ENCODE measurements around the gene GHRL. TPM values are rescaled to one million over a fixed set of nuclear protein-coding genes. Genes with fewer than 3 reads are reported as not detected.

GHRL gene
- total RNA-seq, 2 experiments from 2014 or later = 0.22 TPM; not detected in 1

GRCh38 chr3:10335871-10336622, 43.3 kb upstream of the GHRL start:
- DNase-seq (no peak), ATAC-seq (no peak)
- H3K27me3 Mint-ChIP-seq = no peaks in the 10 kb centered on the region
- H3K27ac Mint-ChIP-seq = no peak overlapping the region
- no peaks in the 10 kb centered on the region for H3K36me3 Mint-ChIP-seq (ENCODE audit: low read depth)
- CTCF ChIA-PET = no interaction called here
- POLR2A ChIA-PET = no interaction called here
- TF ChIP-seq, protein P1, sequence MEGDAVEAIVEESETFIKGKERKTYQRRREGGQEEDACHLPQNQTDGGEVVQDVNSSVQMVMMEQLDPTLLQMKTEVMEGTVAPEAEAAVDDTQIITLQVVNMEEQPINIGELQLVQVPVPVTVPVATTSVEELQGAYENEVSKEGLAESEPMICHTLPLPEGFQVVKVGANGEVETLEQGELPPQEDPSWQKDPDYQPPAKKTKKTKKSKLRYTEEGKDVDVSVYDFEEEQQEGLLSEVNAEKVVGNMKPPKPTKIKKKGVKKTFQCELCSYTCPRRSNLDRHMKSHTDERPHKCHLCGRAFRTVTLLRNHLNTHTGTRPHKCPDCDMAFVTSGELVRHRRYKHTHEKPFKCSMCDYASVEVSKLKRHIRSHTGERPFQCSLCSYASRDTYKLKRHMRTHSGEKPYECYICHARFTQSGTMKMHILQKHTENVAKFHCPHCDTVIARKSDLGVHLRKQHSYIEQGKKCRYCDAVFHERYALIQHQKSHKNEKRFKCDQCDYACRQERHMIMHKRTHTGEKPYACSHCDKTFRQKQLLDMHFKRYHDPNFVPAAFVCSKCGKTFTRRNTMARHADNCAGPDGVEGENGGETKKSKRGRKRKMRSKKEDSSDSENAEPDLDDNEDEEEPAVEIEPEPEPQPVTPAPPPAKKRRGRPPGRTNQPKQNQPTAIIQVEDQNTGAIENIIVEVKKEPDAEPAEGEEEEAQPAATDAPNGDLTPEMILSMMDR (IDR thresholded peaks at IDR 0.05) = no peak
- no peaks in the 10 kb centered on the region for H3K9me3 Mint-ChIP-seq
- peaks cover 13% of the 10 kb centered on the region for H3K4me1 Mint-ChIP-seq (ENCODE audit: low read depth)
- intact Hi-C loops (cut with micrococcal nuclease) = no loop called here
- H3K4me3 Mint-ChIP-seq = no peak overlapping the region

DNA sequence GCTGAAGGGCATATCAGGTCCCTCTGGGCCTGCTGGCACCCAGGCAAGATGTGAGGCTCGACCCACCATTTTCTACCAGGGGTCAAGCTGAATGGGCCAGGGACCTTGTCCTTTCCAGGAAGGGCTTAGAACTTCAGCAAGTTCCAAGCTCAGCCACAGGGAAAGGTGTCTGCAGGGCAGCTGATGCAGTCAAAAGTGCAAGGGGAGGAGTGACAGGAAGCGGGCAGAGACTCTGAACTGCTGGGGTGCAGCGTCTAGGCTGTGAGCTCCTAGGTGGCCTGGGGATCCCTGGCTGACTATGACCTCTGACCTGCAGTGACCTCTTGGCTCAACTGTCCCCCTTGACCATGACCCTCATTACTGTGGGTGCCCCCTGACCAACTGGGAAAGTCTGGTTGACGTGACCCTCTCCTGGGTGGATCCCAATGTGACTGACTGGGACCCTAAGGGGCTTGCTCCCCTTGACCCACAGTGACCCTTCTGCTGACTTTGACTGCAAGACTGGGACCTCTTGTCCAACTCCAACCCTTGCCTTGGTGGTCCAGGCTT, 42.5 kb upstream of the GHRL start:
- TF ChIP-seq, protein P1 (IDR thresholded peaks at IDR 0.05) = no peak
- H3K27me3 Mint-ChIP-seq = no peaks in the 10 kb centered on the region
- no peaks in the 10 kb centered on the region for H3K36me3 Mint-ChIP-seq (ENCODE audit: low read depth)
- DNase-seq = no peak
- H3K9me3 Mint-ChIP-seq = no peaks in the 10 kb centered on the region
- H3K27ac Mint-ChIP-seq = no peak overlapping the region
- H3K4me1 Mint-ChIP-seq (ENCODE audit: low read depth) = peaks cover 13% of the 10 kb centered on the region
- POLR2A ChIA-PET = no interaction called here
- CTCF ChIA-PET = interaction anchor here (1.6 kb wide), 1 partner anchor 13 kb away, joined by 13 read pairs; no protein-coding TSS in a partner anchor
- no peak overlapping the region for H3K4me3 Mint-ChIP-seq
- intact Hi-C loops (cut with micrococcal nuclease) = no loop called here
- peak; percentile 45 for ATAC-seq

DNA sequence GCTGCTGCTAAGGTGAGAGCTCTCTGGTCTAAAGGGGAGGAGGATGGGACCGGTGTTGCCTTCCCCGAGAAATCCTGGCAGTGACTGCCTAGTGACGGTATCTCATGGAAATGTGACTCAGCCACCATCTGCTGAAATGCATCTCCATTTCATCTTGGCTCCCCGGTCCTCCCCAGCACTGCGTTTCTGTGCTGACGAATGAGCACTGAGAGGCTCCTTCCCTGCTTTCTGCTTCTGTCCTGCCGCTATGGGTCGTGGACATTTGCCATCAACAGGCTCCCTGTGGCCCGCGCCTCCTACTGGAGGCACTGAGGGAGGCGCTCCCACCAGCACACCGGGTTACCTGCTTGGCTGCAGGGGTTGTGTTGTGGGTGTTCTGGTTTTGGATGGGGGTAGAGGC, 41.7 kb upstream of the GHRL start:
- ATAC-seq (no peak), DNase-seq (no peak)
- ChIA-PET CTCF (interaction anchor here (1.0 to 1.6 kb wide), 2 partner anchors 12 to 142 kb away, joined by 3 to 13 read pairs; no protein-coding TSS in a partner anchor), POLR2A (no interaction called here)
- no peak overlapping the region for H3K4me3 Mint-ChIP-seq
- H3K36me3 Mint-ChIP-seq (ENCODE audit: low read depth) = no peaks in the 10 kb centered on the region
- intact Hi-C loops (cut with micrococcal nuclease) = no loop called here
- H3K27me3 Mint-ChIP-seq = peaks cover 4% of the 10 kb centered on the region
- peaks cover 13% of the 10 kb centered on the region for H3K4me1 Mint-ChIP-seq (ENCODE audit: low read depth)
- no peaks in the 10 kb centered on the region for H3K9me3 Mint-ChIP-seq
- TF ChIP-seq, protein P1 (IDR thresholded peaks at IDR 0.05) = no peak
- H3K27ac Mint-ChIP-seq = no peak overlapping the region

DNA sequence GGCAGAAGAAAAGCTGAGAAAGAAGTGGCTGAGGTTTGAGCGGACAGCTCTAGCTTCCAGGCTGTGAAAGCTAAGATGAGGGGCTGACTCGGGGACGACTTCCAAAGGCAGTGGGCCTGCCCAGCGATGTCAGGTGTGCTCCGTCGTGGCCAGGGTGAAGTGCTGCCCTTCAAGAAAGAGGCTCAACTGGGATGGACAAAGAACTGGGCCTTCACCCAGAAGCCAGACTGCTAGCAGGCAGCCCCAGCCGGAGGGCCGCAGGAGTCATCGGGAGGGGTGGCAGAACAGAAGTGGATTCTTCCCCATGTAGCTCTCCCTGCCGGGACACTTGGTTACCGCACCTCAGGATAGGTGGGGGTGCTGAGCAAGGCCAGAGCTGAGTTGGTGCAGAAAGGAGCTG, 41.3 kb upstream of the GHRL start:
- TF ChIP-seq, protein P1 (IDR thresholded peaks at IDR 0.05) = no peak
- ChIA-PET POLR2A (no interaction called here), CTCF (interaction anchor here (1.0 to 1.6 kb wide), 2 partner anchors 12 to 142 kb away, joined by 3 to 13 read pairs; no protein-coding TSS in a partner anchor)
- no peaks in the 10 kb centered on the region for H3K9me3 Mint-ChIP-seq
- intact Hi-C loops (cut with micrococcal nuclease) = no loop called here
- H3K36me3 Mint-ChIP-seq (ENCODE audit: low read depth) = no peaks in the 10 kb centered on the region
- no peak overlapping the region for H3K4me3 Mint-ChIP-seq
- no peak overlapping the region for H3K27ac Mint-ChIP-seq
- peaks cover 13% of the 10 kb centered on the region for H3K4me1 Mint-ChIP-seq (ENCODE audit: low read depth)
- peaks cover 8% of the 10 kb centered on the region for H3K27me3 Mint-ChIP-seq
- ATAC-seq = no peak
- DNase-seq = no peak

DNA sequence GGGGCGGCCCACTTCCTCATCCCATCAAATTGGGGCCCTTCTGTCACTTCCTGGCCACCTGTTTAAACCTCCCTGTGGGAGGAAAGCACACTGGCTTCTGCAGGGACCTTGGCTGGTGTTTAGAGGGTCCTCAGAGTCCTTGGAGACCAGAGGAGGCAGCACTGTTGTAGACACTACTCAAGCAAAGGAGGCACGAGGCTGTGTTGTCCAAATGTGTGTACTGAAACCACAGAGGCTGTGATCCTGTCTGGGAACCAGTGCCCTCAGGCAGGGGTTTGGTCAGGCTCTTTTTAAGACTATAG, 40.6 kb upstream of the GHRL start:
- Mint-ChIP-seq H3K9me3 (no peaks in the 10 kb centered on the region), H3K36me3 (ENCODE audit: low read depth) (no peaks in the 10 kb centered on the region), H3K4me3 (no peak overlapping the region), H3K4me1 (ENCODE audit: low read depth) (peaks cover 13% of the 10 kb centered on the region), H3K27ac (no peak overlapping the region), H3K27me3 (peaks cover 11% of the 10 kb centered on the region)
- DNase-seq (no peak), ATAC-seq (no peak)
- TF ChIP-seq, protein P1 (IDR thresholded peaks at IDR 0.05) = no peak
- CTCF ChIA-PET = no interaction called here
- POLR2A ChIA-PET = no interaction called here
- intact Hi-C loops (cut with micrococcal nuclease) = no loop called here
